Body of pancreas (tissue), 4 donors: Measurements from ENCODE around the gene LGALS1.
"Not testable (repeated sequence)": the region's sequence is repeated elsewhere in the genome, so short reads cannot be mapped to it uniquely, and the experiment has no call there.

Experiments used
- POLR2A ChIP-seq, 3 donors: fragments of 450-650 bp; IDR thresholded peaks; one replicate each; pipeline ENCODE4 v1.6.1; 2016; ENCODE audit warnings: antibody characterized with exemption in 3 of 3, mild to moderate bottlenecking in 2 of 3
- TF ChIP-seq, protein P1 (sequence below), 7 experiments: fragments of 450-650 bp in 4 of 7; fragments of 200-600 bp in 3 of 7; sonication (generic) in 3 of 7; IDR thresholded peaks; one replicate each; pipeline ENCODE4 v1.5.1; 2016 to 2019; ENCODE audit warnings: antibody characterized with exemption in 7 of 7

DNA sequence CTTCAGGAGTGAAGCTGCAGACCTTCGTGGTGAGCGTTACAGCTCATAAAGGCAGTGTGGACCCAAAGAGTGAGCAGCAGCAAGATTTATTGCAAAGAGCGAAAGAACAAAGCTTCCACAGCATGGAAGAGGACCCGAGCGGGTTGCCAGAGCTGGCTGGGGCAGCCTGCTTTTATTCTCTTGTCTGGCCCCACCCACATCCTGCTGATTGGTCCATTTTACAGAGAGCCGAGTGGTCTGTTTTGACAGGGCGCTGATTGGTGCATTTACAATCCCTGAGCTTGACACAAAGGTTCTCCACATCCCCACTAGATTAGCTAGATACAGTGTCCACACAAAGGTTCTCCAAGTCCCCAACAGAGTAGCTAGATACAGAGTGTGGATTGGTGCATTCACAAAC, 41.8 kb downstream of the LGALS1 start:
- TF ChIP-seq POLR2A (IDR thresholded peaks at IDR 0.05): not testable (repeated sequence)
- TF ChIP-seq, protein P1, sequence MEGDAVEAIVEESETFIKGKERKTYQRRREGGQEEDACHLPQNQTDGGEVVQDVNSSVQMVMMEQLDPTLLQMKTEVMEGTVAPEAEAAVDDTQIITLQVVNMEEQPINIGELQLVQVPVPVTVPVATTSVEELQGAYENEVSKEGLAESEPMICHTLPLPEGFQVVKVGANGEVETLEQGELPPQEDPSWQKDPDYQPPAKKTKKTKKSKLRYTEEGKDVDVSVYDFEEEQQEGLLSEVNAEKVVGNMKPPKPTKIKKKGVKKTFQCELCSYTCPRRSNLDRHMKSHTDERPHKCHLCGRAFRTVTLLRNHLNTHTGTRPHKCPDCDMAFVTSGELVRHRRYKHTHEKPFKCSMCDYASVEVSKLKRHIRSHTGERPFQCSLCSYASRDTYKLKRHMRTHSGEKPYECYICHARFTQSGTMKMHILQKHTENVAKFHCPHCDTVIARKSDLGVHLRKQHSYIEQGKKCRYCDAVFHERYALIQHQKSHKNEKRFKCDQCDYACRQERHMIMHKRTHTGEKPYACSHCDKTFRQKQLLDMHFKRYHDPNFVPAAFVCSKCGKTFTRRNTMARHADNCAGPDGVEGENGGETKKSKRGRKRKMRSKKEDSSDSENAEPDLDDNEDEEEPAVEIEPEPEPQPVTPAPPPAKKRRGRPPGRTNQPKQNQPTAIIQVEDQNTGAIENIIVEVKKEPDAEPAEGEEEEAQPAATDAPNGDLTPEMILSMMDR (IDR thresholded peaks at IDR 0.05): not testable (repeated sequence)
